GM23338 (cell line): ENCODE measurements around the gene USP33. TPM values are rescaled to one million over a fixed set of nuclear protein-coding genes. Genes with fewer than 3 reads are reported as not detected.

Experiments
- ATAC-seq: fragments of 200-7000 bp; cut with Tn5 transposase; 3 replicates; pipeline ENCODE4 v1.9.1; 2020
- DNase-seq: peaks from one replicate; pipeline ENCODE4 v3.0.0-alpha.2; 2015; ENCODE audit warnings: low spot score
- H2AFZ ChIP-seq: fragments of 200-600 bp; sonication (generic); 2 replicates; pipeline ENCODE4 v1.8.0; 2016; ENCODE audit warnings: antibody characterized with exemption, mild to moderate bottlenecking, moderate library complexity
- H3F3A ChIP-seq: fragments of 200-600 bp; sonication (generic); replicated peaks from 2 replicates; pipeline ENCODE4 v1.8.0; 2017; ENCODE audit warnings: antibody characterized with exemption, mixed run types, low read depth
- H3K27ac ChIP-seq: fragments of 200-600 bp; sonication (generic); 2 replicates; pipeline ENCODE4 v1.6.1; 2016; ENCODE audit warnings: low read depth
- H3K27me3 ChIP-seq: fragments of 200-600 bp; sonication (generic); 2 replicates; pipeline ENCODE4 v1.8.0; 2016; ENCODE audit warnings: mild to moderate bottlenecking, mixed run types, moderate library complexity; ENCODE audit not compliant: insufficient read depth
- H3K36me3 ChIP-seq: fragments of 200-600 bp; sonication (generic); 2 replicates; pipeline ENCODE4 v1.8.0; 2016; ENCODE audit warnings: mild to moderate bottlenecking; ENCODE audit not compliant: insufficient read depth
- H3K4me1 ChIP-seq: fragments of 200-600 bp; sonication (generic); 2 replicates; pipeline ENCODE4 v1.8.0; 2016; ENCODE audit warnings: mild to moderate bottlenecking, moderate library complexity; ENCODE audit not compliant: insufficient read depth
- H3K4me2 ChIP-seq: fragments of 200-600 bp; sonication (generic); 2 replicates; pipeline ENCODE4 v1.7.1; 2017; ENCODE audit warnings: mixed run types
- H3K4me3 ChIP-seq: fragments of 200-600 bp; sonication (generic); 2 replicates; pipeline ENCODE4 v1.6.1; 2016; ENCODE audit warnings: mixed run types
- H3K79me2 ChIP-seq: fragments of 200-600 bp; sonication (generic); replicated peaks from 2 replicates; pipeline ENCODE4 v1.8.0; 2017; ENCODE audit warnings: mild to moderate bottlenecking; ENCODE audit not compliant: insufficient read depth
- H3K9me2 ChIP-seq: fragments of 200-600 bp; sonication (generic); 2 replicates; pipeline ENCODE4 v1.8.0; 2017; ENCODE audit not compliant: insufficient read depth
- H4K20me1 ChIP-seq: fragments of 200-600 bp; sonication (generic); replicated peaks from 2 replicates; pipeline ENCODE4 v1.8.0; 2017; ENCODE audit warnings: mild to moderate bottlenecking; ENCODE audit not compliant: insufficient read depth
- H3K27ac Mint-ChIP-seq: 2 replicates; pipeline ENCODE4 v1.8.0; 2020; ENCODE audit warnings: inconsistent platforms, mild to moderate bottlenecking, moderate library complexity, mixed read lengths
- H3K27me3 Mint-ChIP-seq: 3 replicates; pipeline ENCODE4 v1.8.0; 2022; ENCODE audit warnings: low read depth, mild to moderate bottlenecking, moderate library complexity, mixed read lengths, inconsistent platforms; ENCODE audit not compliant: insufficient read depth, poor library complexity
- H3K36me3 Mint-ChIP-seq: 3 replicates; pipeline ENCODE4 v1.8.0; 2021; ENCODE audit warnings: low read depth, mild to moderate bottlenecking, inconsistent platforms, moderate library complexity, mixed read lengths
- H3K4me1 Mint-ChIP-seq: 3 replicates; pipeline ENCODE4 v1.8.0; 2020; ENCODE audit warnings: mild to moderate bottlenecking, inconsistent platforms, mixed read lengths
- H3K4me3 Mint-ChIP-seq: 3 replicates; pipeline ENCODE4 v1.8.0; 2021; ENCODE audit warnings: moderate library complexity, mild to moderate bottlenecking, inconsistent platforms, mixed read lengths
- H3K9me3 Mint-ChIP-seq: 3 replicates; pipeline ENCODE4 v1.8.0; 2020; ENCODE audit warnings: moderate library complexity, mild to moderate bottlenecking, inconsistent platforms, mixed read lengths
- CREB1 ChIP-seq: fragments of 250-450 bp; sonication (Bioruptor Pico); IDR thresholded peaks from 2 replicates; pipeline ENCODE4 v1.5.0; 2020; ENCODE audit warnings: low read depth, mild to moderate bottlenecking, moderate library complexity
- CTCF ChIP-seq, 2 experiments: fragments of 200-600 bp in 1 of 2; sonication (generic) in 1 of 2; conservative IDR thresholded peaks; 2 replicates each; pipeline versions ENCODE4 v1.5.1 to v1.6.1; 2016 to 2017; ENCODE audit warnings: antibody characterized with exemption in 2 of 2, low read depth in 2 of 2, mild to moderate bottlenecking in 2 of 2, moderate library complexity in 1 of 2
- ETS1 ChIP-seq: IDR thresholded peaks from 2 replicates; pipeline ENCODE4 v1.6.1; 2016; ENCODE audit warnings: antibody characterized with exemption
- EZH2 ChIP-seq: fragments of 200-600 bp; sonication (generic); IDR thresholded peaks from one replicate; pipeline ENCODE4 v1.8.0; 2017; ENCODE audit warnings: antibody characterized with exemption, mild to moderate bottlenecking, low read depth; ENCODE audit not compliant: unreplicated experiment
- EZH2phosphoT487 ChIP-seq: fragments of 200-600 bp; sonication (generic); IDR thresholded peaks from one replicate; pipeline ENCODE4 v1.8.1; 2018; ENCODE audit warnings: antibody characterized with exemption; ENCODE audit not compliant: unreplicated experiment
- JUNB ChIP-seq: IDR thresholded peaks from one replicate; pipeline ENCODE4 v1.6.1; 2016; ENCODE audit warnings: antibody characterized with exemption; ENCODE audit not compliant: unreplicated experiment
- NANOG ChIP-seq: IDR thresholded peaks from 2 replicates; pipeline ENCODE4 v1.6.1; 2016; ENCODE audit warnings: antibody characterized with exemption, borderline replicate concordance
- POLR2AphosphoS5 ChIP-seq: IDR thresholded peaks from 2 replicates; pipeline ENCODE4 v1.6.1; 2016; ENCODE audit warnings: antibody characterized with exemption, low read depth
- STAT1 ChIP-seq: IDR thresholded peaks from one replicate; pipeline ENCODE4 v1.6.1; 2016; ENCODE audit warnings: antibody characterized with exemption; ENCODE audit not compliant: unreplicated experiment
- ZNF114 ChIP-seq: fragments of 250-450 bp; sonication (Bioruptor Pico); IDR thresholded peaks from 2 replicates; pipeline ENCODE4 v1.5.0; 2020; ENCODE audit warnings: mild to moderate bottlenecking, moderate library complexity
- ZNF331 ChIP-seq: fragments of 250-450 bp; sonication (Bioruptor Pico); IDR thresholded peaks from 2 replicates; pipeline ENCODE4 v1.5.0; 2020; ENCODE audit warnings: low read depth, mild to moderate bottlenecking, moderate library complexity
- polyA plus RNA-seq: library from polyadenylated mRNA; unstranded; fragments of >200 nt; fragmentation: Nextera tagmentation; extraction: Ambion mirVana; gene quantifications from 2 replicates; pipeline ENCODE4 v1.2.1, GENCODE V29; 2016
- total RNA-seq: library from RNA; depleted of rRNA; stranded (reverse); fragments of >200 nt; shearing (Covaris generic); gene quantifications from 2 replicates; pipeline ENCODE4 v1.2.3, GENCODE V29; 2014
- TF ChIP-seq, protein P1 (sequence below): fragments of 250-450 bp; sonication (Bioruptor Pico); IDR thresholded peaks from 2 replicates; pipeline ENCODE4 v1.5.0; 2020; ENCODE audit warnings: mild to moderate bottlenecking, moderate library complexity

The USP33 gene
- total and polyA plus RNA-seq, 2 experiments from 2014 or later: 42.4 to 63.9 TPM

DNA sequence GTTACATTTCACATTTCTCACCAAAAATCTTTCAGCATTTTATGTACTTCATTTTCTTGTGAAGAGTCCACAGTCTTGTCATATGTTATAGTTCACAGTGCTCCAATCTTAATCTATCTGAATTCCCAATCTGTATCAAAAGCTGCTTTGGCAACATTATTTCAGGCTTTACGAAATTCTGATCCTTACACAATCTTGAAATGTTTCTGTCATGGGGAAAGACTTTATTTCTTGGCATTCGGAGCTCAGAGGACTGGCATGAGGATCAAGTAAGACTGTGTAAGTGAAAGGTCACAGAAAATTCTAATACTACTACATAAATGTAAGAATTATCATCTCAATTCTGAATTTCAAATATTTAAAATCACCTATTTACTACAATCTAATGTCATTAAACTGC, 2.0 kb downstream of the USP33 start:
- DNase-seq (no peak), ATAC-seq (no peak)
- H3K9me2 ChIP-seq: no peaks in the 10 kb centered on the region
- H3K27ac ChIP-seq: no peak overlapping the region
- peak overlapping the region; percentile 28; the same call in 1 of the 3 replicates for H3K4me3 Mint-ChIP-seq
- no peak overlapping the region for H3K27ac Mint-ChIP-seq
- no peak overlapping the region for H3K4me2 ChIP-seq
- H3K4me1 ChIP-seq: peaks cover 12% of the 10 kb centered on the region
- H3F3A ChIP-seq: 0 out of 2 replicates have a peak, but pooled peaks cover 5% of the 10 kb centered on the region
- H3K36me3 ChIP-seq: no peaks in the 10 kb centered on the region
- H3K36me3 Mint-ChIP-seq: no peaks in the 10 kb centered on the region; the same call in 2 of the 3 replicates
- H2AFZ ChIP-seq: no peak overlapping the region
- peaks cover 22% of the 10 kb centered on the region for H4K20me1 ChIP-seq
- peaks cover 2% of the 10 kb centered on the region for H3K27me3 Mint-ChIP-seq
- H3K4me1 Mint-ChIP-seq: peaks cover 21% of the 10 kb centered on the region
- no peaks in the 10 kb centered on the region for H3K9me3 Mint-ChIP-seq
- peaks cover 65% of the 10 kb centered on the region for H3K79me2 ChIP-seq
- TF ChIP-seq POLR2AphosphoS5: no peak
- no peak overlapping the region for H3K4me3 ChIP-seq
- H3K27me3 ChIP-seq: no peaks in the 10 kb centered on the region

- ATAC-seq (no peak), DNase-seq (no peak)
- no peak overlapping the region for H3K27ac ChIP-seq
- no peak overlapping the region; the same call in 2 of the 3 replicates for H3K4me3 Mint-ChIP-seq
- H3K27me3 ChIP-seq: no peaks in the 10 kb centered on the region
- H3K79me2 ChIP-seq: peaks cover 69% of the 10 kb centered on the region
- peaks cover 2% of the 10 kb centered on the region for H3K27me3 Mint-ChIP-seq
- no peak overlapping the region for H2AFZ ChIP-seq
- no peak overlapping the region for H3K4me3 ChIP-seq
- H4K20me1 ChIP-seq: peaks cover 22% of the 10 kb centered on the region
- no peaks in the 10 kb centered on the region; the same call in 2 of the 3 replicates for H3K36me3 Mint-ChIP-seq
- H3F3A ChIP-seq: 0 out of 2 replicates have a peak, but pooled peaks cover 5% of the 10 kb centered on the region
- peaks cover 21% of the 10 kb centered on the region for H3K4me1 Mint-ChIP-seq
- H3K36me3 ChIP-seq: no peaks in the 10 kb centered on the region
- H3K4me2 ChIP-seq: no peak overlapping the region
- H3K9me2 ChIP-seq: no peaks in the 10 kb centered on the region
- H3K4me1 ChIP-seq: peaks cover 12% of the 10 kb centered on the region
- no peaks in the 10 kb centered on the region for H3K9me3 Mint-ChIP-seq
- H3K27ac Mint-ChIP-seq: no peak overlapping the region
- TF ChIP-seq CTCF (conservative IDR thresholded peaks at IDR 0.05; ENCODE audit: low read depth in 2 of 2): no peak
- TF ChIP-seq EZH2phosphoT487: no peak
- TF ChIP-seq STAT1: no peak
- no peak for TF ChIP-seq ZNF114 (CRISPR knock-in tag)
- TF ChIP-seq, protein P1, sequence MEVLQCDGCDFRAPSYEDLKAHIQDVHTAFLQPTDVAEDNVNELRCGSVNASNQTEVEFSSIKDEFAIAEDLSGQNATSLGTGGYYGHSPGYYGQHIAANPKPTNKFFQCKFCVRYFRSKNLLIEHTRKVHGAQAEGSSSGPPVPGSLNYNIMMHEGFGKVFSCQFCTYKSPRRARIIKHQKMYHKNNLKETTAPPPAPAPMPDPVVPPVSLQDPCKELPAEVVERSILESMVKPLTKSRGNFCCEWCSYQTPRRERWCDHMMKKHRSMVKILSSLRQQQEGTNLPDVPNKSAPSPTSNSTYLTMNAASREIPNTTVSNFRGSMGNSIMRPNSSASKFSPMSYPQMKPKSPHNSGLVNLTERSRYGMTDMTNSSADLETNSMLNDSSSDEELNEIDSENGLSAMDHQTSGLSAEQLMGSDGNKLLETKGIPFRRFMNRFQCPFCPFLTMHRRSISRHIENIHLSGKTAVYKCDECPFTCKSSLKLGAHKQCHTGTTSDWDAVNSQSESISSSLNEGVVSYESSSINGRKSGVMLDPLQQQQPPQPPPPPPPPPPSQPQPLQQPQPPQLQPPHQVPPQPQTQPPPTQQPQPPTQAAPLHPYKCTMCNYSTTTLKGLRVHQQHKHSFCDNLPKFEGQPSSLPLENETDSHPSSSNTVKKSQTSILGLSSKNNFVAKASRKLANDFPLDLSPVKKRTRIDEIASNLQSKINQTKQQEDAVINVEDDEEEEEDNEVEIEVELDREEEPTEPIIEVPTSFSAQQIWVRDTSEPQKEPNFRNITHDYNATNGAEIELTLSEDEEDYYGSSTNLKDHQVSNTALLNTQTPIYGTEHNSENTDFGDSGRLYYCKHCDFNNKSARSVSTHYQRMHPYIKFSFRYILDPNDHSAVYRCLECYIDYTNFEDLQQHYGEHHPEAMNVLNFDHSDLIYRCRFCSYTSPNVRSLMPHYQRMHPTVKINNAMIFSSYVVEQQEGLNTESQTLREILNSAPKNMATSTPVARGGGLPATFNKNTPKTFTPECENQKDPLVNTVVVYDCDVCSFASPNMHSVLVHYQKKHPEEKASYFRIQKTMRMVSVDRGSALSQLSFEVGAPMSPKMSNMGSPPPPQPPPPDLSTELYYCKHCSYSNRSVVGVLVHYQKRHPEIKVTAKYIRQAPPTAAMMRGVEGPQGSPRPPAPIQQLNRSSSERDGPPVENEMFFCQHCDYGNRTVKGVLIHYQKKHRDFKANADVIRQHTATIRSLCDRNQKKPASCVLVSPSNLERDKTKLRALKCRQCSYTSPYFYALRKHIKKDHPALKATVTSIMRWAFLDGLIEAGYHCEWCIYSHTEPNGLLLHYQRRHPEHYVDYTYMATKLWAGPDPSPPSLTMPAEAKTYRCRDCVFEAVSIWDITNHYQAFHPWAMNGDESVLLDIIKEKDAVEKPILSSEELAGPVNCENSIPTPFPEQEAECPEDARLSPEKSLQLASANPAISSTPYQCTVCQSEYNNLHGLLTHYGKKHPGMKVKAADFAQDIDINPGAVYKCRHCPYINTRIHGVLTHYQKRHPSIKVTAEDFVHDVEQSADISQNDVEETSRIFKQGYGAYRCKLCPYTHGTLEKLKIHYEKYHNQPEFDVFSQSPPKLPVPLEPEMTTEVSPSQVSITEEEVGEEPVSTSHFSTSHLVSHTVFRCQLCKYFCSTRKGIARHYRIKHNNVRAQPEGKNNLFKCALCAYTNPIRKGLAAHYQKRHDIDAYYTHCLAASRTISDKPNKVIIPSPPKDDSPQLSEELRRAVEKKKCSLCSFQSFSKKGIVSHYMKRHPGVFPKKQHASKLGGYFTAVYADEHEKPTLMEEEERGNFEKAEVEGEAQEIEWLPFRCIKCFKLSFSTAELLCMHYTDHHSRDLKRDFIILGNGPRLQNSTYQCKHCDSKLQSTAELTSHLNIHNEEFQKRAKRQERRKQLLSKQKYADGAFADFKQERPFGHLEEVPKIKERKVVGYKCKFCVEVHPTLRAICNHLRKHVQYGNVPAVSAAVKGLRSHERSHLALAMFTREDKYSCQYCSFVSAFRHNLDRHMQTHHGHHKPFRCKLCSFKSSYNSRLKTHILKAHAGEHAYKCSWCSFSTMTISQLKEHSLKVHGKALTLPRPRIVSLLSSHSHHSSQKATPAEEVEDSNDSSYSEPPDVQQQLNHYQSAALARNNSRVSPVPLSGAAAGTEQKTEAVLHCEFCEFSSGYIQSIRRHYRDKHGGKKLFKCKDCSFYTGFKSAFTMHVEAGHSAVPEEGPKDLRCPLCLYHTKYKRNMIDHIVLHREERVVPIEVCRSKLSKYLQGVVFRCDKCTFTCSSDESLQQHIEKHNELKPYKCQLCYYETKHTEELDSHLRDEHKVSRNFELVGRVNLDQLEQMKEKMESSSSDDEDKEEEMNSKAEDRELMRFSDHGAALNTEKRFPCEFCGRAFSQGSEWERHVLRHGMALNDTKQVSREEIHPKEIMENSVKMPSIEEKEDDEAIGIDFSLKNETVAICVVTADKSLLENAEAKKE (CRISPR knock-in tag): no peak
- TF ChIP-seq ZNF331 (CRISPR knock-in tag): no peak
- no peak for TF ChIP-seq EZH2
- no peak for TF ChIP-seq JUNB
- TF ChIP-seq ETS1: no peak
- no peak for TF ChIP-seq POLR2AphosphoS5
- no peak for TF ChIP-seq CREB1 (CRISPR knock-in tag)
- no peak for TF ChIP-seq NANOG
These were observed 2.5 kb downstream of the USP33 start for GRCh38 chr1:77757066-77757584.
